Hepatocyte (in vitro differentiated cells): ENCODE measurements around the gene ATP1A2.

Experiments
- CTCF ChIP-seq: fragments of 200-600 bp; sonication (generic); IDR thresholded peaks from 2 replicates; pipeline ENCODE4 v1.5.1; 2016; ENCODE audit warnings: antibody characterized with exemption, mild to moderate bottlenecking; ENCODE audit not compliant: poor library complexity
- EZH2 ChIP-seq: fragments of 200-600 bp; sonication (generic); IDR thresholded peaks from 2 replicates; pipeline ENCODE4 v1.6.1; 2016; ENCODE audit warnings: antibody characterized with exemption, mild to moderate bottlenecking, borderline replicate concordance
- EZH2phosphoT487 ChIP-seq: fragments of 200-600 bp; sonication (generic); IDR thresholded peaks from one replicate; pipeline ENCODE4 v1.6.1; 2018; ENCODE audit warnings: antibody characterized with exemption, mild to moderate bottlenecking, low read depth, moderate library complexity; ENCODE audit not compliant: unreplicated experiment, severe bottlenecking

DNA sequence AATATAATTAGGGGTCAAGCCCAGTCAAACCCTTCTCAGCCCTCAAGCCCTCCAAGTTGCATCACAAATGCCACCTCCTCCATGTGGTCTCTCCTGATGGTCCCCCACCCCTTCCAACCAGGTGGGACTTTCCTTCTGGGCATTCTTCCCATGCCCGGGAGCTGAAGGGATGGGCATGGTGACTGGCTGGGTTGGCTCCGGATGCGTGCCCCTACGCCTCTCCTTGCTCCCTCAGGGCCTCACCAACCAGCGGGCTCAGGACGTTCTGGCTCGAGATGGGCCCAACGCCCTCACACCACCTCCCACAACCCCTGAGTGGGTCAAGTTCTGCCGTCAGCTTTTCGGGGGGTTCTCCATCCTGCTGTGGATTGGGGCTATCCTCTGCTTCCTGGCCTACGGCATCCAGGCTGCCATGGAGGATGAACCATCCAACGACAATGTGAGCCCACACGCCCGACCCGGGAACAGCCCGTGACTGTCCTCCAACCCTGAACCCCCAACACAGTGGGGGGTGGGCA is 7.5 kb downstream of the ATP1A2 start:
- TF ChIP-seq CTCF (no peak), EZH2 (no peak), EZH2phosphoT487 (no peak)
